A549 (cell line): ENCODE measurements around the gene CHRNA4.

Experiments
- CEBPB ChIP-seq, 2 experiments: fragments of >200 bp in 1 of 2; sonication (Bioruptor Twin) in 1 of 2; formaldehyde crosslinking in 1 of 2; IDR thresholded peaks; 2 replicates each; pipeline ENCODE4 v1.6.1; 2012 to 2016
- EP300 ChIP-seq, 2 experiments: fragments of >200 bp; sonication (Bioruptor Twin); formaldehyde crosslinking; IDR thresholded peaks; 2 replicates in 1 of 2; 3 replicates in 1 of 2; pipeline ENCODE4 v1.6.1; 2016 to 2017
- ESRRA ChIP-seq: fragments of 150-350 bp; IDR thresholded peaks from 2 replicates; pipeline ENCODE4 v1.6.1; 2014; ENCODE audit warnings: mild to moderate bottlenecking, low read length, borderline replicate concordance
- HDAC2 ChIP-seq: fragments of 200-600 bp; sonication (generic); IDR thresholded peaks from 2 replicates; pipeline ENCODE4 v1.6.1; 2016
- JUN ChIP-seq, 2 experiments: fragments of >200 bp; sonication (Bioruptor Twin); formaldehyde crosslinking; IDR thresholded peaks; 2 replicates in 1 of 2; 3 replicates in 1 of 2; pipeline ENCODE4 v1.6.1; 2016 to 2017
- MAX ChIP-seq: IDR thresholded peaks from 2 replicates; pipeline ENCODE4 v1.6.1; 2012
- MYC ChIP-seq: IDR thresholded peaks from 2 replicates; pipeline ENCODE4 v1.6.1; 2012; ENCODE audit warnings: mild to moderate bottlenecking, inconsistent platforms, low read length, improper control_type of control experiment, borderline replicate concordance
- NR3C1 ChIP-seq: fragments of >200 bp; sonication (Bioruptor Twin); formaldehyde crosslinking; IDR thresholded peaks from 3 replicates; pipeline ENCODE4 v1.6.1; 2017
- POLR2A ChIP-seq: IDR thresholded peaks from 2 replicates; pipeline ENCODE4 v1.6.1; 2012; ENCODE audit warnings: mild to moderate bottlenecking, low read length
- RCOR1 ChIP-seq: fragments of 150-350 bp; IDR thresholded peaks from 2 replicates; pipeline ENCODE4 v1.6.1; 2014; ENCODE audit warnings: antibody characterized with exemption, low read length, low read depth
- TF ChIP-seq, protein P1 (sequence below): fragments of >200 bp; sonication (Bioruptor Twin); formaldehyde crosslinking; IDR thresholded peaks from 3 replicates; pipeline ENCODE4 v1.5.1; 2016
- TF ChIP-seq, protein P2 (sequence below): fragments of 450-650 bp; IDR thresholded peaks from 2 replicates; pipeline ENCODE4 v1.6.1; 2014; ENCODE audit warnings: antibody characterized with exemption

- TF ChIP-seq, protein P1, sequence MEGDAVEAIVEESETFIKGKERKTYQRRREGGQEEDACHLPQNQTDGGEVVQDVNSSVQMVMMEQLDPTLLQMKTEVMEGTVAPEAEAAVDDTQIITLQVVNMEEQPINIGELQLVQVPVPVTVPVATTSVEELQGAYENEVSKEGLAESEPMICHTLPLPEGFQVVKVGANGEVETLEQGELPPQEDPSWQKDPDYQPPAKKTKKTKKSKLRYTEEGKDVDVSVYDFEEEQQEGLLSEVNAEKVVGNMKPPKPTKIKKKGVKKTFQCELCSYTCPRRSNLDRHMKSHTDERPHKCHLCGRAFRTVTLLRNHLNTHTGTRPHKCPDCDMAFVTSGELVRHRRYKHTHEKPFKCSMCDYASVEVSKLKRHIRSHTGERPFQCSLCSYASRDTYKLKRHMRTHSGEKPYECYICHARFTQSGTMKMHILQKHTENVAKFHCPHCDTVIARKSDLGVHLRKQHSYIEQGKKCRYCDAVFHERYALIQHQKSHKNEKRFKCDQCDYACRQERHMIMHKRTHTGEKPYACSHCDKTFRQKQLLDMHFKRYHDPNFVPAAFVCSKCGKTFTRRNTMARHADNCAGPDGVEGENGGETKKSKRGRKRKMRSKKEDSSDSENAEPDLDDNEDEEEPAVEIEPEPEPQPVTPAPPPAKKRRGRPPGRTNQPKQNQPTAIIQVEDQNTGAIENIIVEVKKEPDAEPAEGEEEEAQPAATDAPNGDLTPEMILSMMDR: no peak
- TF ChIP-seq POLR2A (no peak), HDAC2 (no peak), ESRRA (no peak), MYC (no peak), EP300 (IDR thresholded peaks at IDR 0.05) (no peak), CEBPB (IDR thresholded peaks at IDR 0.05) (no peak), MAX (no peak), JUN (IDR thresholded peaks at IDR 0.05) (no peak), NR3C1 (no peak), RCOR1 (no peak)
- TF ChIP-seq, protein P2, sequence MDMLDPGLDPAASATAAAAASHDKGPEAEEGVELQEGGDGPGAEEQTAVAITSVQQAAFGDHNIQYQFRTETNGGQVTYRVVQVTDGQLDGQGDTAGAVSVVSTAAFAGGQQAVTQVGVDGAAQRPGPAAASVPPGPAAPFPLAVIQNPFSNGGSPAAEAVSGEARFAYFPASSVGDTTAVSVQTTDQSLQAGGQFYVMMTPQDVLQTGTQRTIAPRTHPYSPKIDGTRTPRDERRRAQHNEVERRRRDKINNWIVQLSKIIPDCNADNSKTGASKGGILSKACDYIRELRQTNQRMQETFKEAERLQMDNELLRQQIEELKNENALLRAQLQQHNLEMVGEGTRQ: no peak
Measured at GRCh38 chr20:63379296-63379695, 18.1 kb upstream of the CHRNA4 start.
